Activated CD4-positive, alpha-beta T cell treated with anti-CD3 and anti-CD28 coated beads for 1 hour (primary cell): ENCODE measurements around the gene NFIA.

Source experiments
- DNase-seq: peaks from one replicate; pipeline ENCODE4 v3.0.0-alpha.2; 2020

NFIA gene

DNA sequence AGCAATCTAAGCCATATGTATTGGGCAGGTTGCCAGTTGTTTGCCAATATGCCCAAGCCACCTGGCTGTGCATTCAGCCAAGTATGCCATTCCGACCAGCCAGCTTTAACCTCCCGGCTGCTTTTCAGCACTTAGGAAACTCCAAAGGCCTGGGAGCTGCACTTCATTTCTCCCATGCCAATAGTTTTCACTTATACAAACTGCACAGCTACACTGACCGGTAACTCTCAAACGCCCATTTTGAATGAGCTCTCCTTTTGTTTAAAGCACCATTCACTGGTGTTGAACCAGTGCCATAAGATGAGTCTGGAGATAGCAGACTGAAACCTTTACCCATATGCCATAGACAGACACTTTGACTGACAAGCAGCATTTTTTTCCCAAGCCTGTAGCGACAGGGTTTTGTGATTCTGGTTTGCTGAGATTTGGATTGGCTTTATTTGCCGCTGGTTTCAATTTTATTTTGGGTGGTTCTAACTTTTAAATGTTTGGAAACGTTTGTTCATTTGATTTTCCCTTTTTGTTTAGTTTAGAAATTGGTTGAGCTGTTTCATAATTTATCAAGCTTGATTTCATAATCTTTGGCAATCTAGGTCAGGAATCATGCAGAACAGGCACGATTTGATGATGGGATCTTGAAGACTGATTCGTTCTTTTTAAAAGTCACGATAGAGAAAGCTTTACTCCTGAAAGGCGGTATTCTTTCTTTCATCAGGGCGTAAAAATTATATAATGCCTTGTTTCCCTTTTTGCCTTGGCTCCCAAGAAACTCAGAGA lies 144.6 kb downstream of the NFIA start:
- no peak for DNase-seq

DNA sequence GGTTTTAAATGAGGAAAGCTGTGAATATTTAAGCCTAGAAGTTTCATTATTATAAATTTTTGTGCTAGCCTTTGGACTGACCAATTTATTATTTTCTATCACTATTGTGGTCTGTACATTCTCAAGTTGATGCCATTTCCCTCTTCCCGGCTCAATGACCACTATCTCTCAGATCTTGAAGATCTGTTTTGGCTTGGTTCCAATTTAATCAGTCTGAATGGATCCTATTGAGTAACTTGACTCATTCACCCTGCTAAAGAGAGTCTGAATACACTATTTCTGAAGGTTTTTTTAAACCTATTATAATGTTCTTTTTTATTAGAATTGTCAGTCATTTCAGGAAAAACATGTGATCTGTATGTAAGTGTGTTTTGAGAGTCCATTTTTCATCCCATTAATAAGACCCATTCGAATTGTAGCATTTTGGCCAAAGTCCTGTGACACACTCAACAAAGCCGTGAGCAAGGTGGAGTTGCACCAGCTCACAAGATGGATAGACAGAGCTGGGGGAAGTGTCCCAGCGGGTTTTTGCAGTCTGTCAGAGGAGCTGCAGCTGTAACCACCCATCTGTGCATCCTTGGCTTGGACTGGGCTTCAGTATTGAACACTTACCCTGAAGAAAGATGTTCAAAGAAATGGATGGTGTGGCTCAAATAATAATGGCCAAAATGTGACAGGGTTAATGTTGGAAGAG lies 145.6 kb downstream of the NFIA start:
- no peak for DNase-seq

DNA sequence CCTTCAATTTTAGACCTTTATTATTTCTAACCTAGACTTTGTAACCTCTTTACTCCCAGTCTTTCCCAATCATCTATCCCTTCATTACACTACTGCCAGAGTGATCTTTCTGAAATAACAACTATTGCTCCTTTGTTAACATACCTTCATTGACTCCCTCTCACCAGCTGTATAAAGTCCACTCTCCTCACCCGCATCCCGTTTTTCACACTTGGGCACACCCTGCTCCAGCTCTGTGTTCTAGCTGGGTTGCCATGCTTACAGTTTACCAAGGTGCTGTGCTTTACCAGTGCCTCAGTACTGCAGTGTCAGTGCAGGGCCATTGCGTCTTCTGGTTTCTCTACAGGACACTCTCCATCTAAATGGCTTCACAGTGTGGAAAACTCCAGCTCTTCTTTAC lies 148.2 kb downstream of the NFIA start:
- no peak for DNase-seq

DNA sequence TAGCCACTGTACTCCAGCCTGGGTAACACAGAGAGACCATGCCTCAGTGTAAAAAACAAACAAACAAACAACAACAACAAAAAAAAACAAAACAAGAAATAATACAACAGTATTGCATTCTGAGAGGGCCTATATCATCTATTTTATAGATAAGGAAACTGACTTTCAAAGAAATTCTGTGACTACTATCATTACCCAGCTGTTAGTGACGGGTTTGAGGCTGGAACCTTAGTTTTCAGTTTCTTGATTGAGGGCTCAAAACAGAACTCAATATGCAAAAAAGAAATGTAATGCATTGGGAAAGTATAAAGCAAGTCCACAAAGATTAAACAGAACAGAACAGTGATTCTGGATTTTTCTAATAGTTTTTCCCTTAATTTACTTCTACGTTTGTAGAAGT lies 149.4 kb downstream of the NFIA start:
- no peak for DNase-seq

DNA sequence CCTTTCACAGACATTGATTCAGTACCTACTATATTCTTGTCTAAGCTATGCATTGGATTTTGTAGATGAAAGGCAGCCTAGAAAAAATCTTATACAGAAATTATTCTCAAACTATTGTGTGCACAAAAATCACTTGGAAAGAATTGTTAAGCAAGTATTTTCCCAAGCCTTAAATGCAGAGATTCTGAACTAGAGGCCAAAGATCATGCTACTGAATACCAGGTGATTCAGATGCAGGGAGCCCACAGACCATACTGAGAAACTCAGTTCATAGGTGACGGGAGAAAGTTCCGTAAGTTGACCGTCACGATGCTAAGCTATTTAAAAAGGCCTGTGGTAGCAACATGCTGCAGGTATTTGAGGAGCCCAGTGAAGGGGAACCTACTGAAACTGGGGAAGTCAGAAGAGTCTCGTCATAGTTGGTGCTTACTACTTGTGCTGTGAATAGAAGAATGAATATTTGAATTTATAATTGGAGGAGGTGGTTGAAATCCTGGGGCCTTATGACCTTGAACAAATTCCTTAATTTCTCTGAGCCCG lies 150.8 kb downstream of the NFIA start:
- DNase-seq: no peak

DNA sequence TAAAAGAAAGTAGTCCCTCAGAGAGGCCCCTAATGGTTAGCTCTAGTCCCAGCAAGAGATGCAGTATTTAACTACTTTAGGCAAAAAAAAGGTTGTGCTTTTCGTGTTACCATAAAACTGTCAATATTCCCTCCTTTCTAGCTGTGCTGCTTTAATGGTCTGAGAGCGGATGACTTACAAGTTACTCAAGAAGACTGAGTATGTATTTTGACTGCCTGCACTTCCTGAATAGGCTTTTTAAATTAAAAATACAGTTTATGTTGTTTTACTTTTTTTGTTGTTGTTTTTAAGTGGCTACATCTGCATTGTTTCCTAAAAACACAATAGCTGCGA lies 152.2 kb downstream of the NFIA start:
- DNase-seq: no peak

DNA sequence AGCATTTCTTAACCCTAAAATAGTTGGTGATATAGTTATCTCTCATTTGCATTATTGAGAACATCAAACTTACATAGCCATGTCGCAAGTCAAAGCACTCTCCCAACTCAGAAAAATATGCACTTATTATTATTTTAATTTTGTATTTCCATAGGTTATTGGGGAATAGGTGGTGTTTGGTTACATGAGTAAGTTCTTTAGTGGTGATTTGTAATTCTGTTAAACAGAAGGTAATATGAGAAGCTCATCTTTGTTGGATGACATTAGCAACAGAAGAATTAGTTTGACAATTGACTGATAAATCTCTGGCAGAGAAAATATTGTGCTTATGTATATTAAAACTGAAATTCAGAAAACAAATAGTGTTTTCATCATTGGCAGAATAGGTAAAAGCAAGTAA lies 154.8 kb downstream of the NFIA start:
- DNase-seq: no peak

DNA sequence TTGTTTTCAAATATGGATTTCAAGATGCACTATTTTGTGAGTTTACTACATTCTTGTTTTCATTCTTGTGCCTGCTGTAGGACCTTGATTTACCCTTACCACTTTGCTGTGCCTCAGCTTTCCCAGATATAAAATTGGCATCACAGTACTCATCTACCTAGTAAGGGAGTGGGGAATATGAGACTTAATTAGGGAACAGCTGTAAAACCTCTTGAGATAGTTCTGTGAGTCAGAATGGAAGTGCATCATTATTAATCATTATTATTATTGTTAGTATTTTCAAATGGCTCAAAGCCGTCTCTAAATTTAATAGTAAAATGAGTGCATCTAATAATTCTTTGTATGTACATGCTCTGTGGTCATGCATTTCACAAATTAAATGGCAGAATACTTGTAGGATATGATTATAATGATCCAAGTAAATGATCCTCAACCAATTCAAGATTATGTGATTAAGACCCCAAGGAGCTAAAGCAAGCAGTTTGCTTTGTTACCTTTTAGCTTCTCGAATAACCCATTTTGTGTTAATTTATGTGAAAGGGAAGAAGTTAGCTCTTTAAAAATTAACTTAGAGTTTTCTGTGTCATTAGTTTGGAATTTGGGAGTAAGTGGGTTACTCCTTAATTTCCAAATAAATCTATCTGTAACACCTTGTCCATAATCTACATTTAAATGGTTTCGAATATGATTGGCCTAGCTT lies 155.4 kb downstream of the NFIA start:
- no peak for DNase-seq

DNA sequence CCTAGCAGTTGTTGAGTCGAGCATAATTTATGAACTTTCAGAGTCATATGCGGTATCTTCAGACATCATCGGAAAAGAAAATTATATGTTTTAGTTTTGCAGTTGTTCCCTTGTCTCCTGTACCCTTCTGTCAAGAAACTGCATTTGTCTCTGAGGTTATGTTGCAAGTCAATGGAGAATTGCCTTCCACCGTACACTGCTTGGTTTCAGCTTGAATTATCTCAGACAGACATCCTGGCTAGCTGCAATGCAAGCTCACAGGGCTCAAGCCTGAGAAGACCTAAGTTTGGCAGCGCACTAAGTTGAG lies 156.0 kb downstream of the NFIA start:
- DNase-seq: no peak

DNA sequence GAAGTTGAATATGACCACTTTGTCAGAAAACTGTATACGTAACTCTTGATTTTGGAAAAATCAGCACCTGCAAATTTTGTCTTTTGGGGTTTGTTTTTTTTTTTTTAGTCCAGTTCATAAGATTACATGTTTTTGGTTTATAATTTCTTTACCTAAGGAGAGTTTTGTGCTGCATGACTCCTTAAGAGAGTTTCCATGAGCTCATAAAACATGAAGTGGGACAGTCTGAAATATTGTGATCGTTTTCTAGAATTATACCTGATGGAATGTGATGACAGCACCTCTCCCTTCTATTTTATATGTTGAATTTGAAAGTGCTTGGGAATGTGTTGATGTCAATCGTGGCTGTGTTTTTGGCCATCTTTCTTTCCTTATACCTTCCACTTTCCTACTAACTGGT lies 158.5 kb downstream of the NFIA start:
- DNase-seq: no peak

DNA sequence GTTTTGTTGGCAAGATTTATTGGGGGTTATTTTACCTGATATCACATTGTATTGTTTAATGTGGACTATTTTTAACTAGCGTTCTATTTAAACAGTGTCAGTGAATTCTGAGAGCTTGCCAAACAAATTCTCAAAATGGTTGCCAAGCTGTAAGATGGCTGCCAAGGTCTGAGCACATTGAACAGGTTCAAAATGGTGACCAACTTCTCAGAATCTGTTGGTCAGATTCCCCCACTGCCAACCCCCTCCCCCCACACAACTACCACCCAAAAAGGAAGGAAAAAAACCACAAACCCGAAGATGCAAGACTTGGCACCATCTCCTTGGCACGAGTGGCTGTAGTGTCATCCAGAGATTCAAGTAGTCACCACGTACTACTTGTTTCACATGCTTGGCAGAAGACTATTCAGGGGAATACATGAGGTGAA lies 159.1 kb downstream of the NFIA start:
- no peak for DNase-seq

DNA sequence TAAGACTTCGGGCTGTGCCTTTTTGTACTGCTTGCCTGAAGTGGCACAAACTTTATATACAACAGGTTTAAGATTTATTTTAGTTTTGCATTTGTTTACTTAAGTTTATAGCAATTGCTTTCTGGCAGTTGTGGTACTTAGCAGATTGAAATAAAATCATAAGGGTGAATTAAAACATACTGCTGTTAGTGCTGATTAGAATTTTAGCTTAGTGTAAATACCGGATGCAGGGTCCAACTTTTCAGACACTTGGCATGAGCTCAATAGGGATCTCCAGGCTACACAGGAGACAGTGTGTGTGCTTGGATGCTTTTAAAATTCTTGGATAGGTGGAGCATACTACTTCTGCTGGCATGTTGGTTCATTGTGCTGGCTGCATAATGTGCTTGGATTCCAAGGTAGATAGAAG lies 159.6 kb downstream of the NFIA start:
- no peak for DNase-seq

DNA sequence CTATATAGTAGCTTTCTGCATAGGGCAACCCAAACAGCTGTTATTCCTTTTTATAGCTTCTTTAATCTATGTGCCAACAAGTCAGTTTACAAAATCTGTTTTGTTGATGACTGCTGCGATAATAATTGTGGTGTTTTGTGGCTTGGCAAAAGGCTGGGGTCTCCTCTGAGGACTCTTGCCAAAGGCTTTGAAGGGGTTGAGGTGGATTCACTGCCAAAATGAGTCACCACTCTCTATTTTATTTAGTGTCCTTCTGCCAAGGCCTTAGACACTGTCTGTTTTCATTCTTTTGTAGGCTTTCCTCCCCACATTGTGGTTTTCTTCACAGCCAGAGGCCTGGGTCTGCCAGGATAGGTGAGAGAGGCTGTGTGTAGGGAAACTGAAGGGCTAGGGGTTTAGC lies 161.8 kb downstream of the NFIA start:
- no peak for DNase-seq

DNA sequence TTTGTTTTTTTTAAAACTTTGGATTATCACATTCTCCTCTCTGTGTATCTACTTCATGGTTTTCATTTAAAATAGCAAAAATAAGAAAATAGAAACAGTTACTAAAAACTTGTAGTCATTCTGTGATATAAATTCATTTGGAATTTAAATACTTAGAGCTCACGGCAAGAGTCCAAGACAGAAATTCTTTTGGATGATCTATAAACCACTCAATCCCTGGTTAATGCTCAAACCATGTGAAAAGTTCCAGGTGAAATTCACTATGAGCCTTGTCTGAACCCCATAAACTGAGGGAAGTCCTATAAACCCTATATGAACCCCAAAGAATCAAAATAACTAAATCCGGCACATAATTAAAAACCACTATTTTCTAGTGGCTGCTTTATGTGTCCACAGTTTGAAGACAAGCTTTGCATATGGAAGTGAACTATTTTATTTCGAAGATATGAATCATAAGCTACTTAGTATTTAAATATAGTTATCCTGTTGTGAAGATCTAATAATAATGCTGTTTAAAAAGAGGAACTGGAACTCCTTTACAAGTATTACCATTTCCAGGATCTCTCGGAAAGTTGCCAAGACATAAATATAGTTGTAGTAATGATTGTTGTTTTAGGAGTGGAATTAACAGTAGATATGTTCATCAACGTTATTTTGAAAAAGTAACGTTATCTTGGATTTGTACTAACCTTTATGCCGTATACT lies 163.5 kb downstream of the NFIA start:
- no peak for DNase-seq

DNA sequence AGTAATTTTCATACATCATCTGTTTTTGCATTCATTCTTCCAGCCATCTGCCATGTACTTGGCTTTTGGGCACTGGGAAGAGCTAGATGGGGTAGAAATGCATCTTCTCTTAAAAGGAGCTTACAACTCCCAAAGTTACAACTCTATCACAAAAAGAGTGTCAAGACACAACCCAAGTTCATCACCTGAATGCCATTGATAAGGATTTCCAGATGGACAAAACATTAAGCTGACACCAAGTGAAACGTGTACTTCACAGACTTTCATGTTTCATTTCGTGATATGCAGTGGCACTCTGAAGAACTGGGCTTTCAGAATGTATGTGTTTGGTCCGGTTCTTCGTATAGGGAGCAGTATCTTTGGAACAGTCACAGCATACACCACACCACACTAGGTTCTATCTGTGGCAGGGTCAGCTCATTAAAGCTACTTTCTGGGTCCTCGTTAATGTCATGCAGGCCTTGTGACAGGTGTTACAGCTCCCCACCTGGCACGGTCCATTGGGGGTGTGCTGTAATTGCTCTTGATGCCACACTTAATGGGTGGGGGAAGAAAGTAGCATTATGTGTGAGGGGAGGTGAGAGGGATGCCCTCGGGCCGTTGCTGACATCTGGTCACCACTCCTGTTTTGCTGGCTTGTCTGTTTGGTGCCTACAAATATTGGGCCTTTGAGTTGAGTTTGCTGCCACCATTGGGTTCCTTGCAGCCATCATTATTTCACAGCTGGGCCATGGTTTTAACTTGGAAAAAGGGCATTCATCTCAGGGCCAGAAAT lies 164.9 kb downstream of the NFIA start:
- no peak for DNase-seq

DNA sequence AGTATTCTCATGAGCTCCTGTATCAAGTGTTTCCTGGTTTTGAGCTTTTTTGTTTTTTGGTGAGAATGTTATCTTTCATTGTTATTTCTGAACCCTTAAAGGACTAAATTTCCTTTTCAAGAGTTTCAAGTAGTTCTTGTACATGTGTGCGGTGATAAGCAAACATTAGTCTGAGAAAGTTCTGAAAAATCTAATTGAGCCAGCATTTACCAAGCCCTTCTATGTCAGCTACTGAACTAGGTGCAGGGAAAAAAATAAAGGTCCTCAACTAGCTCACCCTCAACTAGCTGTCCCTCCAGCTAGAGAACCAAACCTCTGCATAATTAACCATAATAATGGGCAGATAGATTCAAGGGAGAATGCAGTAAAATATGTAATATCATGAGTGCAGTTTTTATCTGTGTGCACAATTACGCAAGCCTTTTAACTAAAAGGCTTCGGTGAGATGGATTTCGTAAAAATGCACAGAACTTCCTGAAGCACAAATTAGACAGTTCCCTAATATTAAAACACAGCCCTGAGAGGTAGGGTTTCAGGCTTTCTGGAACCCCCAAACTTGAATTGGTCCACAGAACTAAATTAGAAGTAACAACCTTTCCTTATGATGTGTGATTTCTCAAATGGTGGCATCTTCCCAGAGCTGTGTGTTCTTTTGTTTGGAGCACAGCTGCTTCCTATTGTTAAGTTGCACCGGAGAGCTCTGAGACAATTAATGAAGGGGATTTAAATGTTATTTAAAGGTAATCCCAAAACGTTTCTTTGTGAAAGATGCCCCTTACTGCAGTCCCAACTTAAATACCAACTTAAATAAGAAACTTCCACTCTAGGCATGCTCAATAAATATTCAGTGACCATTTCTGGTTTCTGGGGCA lies 165.8 kb downstream of the NFIA start:
- no peak for DNase-seq

DNA sequence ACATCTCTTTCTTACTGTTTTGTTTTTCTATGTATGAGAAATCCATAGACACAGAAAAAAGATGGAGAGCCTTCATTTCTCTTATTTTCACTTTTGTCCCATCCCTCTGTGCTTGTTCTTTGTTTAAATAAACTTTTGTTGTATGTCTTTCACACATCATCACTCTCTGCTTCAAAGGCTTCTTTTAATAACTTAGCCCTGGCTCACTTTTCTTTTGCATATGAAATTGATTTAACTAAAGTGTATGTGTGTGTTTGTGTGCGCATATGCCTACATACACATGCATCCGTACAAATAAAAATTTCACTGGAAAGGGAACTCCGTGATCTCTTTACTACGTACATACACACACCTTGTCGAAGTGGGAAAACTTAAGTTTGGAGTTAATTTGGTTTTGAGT lies 168.6 kb downstream of the NFIA start:
- no peak for DNase-seq

DNA sequence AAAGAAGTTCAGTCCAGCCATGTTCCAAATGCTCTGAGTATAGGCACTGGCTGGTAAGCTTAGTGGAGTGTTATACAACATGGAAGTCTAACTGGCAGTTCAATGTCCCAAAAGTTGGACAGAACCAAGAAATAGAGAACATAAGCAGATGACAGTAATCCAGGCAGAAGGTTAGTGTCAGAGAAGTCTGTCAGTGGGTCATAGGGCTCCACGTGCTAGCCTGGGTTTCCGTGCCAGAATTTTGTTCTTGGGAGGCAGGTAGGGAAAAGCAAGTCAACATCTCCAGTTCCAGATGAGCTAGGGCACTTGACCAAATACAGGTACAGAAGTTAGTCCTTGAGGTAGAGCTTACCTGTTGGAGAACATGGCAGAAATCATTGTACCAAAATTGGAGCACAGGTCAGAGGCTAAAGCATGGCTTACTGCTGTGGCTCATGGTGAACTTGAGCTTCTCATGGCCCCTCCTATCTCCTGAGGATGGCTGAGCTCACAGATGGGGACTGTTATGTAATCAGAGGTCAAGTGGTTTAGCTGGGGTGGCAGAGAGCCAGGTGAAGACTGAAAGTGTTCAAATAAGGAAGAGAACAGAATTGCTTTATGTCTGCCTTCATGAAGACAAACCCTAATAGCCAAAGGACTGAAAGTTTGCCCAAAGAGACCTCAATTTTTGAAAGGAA lies 170.8 kb downstream of the NFIA start:
- DNase-seq: no peak

DNA sequence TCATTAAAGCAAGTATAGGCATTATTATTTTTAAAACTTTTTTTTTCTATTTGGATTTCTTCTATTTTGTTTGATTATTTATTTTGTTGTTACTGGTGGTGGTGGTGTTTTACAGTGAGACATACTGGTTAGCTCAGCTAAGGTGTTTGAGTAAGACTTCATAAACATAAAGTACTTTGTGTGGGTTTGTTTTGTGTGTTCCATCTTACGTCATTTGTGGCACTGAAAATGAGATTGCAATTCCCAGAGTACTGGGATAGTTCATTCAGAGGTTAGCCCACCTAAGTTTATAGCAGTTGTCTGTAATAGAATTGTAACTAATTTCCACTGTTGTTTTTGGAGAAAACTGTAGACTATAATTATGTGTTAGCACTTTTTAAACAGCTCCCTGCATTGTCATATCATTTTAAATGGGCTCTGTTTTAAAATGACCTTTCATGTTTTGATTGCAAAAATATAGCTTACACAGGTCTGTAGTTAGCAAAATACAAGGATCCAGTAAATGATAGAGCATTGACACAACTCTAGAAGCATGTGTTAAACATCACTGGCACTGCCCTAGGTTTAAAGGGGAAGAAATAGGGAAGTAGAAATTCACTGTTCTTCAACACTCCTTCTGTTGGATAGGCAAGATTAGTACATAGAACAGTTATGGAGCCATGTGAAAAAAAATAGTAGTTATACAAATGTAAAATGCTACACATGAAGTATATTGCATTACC lies 171.7 kb downstream of the NFIA start:
- no peak for DNase-seq

DNA sequence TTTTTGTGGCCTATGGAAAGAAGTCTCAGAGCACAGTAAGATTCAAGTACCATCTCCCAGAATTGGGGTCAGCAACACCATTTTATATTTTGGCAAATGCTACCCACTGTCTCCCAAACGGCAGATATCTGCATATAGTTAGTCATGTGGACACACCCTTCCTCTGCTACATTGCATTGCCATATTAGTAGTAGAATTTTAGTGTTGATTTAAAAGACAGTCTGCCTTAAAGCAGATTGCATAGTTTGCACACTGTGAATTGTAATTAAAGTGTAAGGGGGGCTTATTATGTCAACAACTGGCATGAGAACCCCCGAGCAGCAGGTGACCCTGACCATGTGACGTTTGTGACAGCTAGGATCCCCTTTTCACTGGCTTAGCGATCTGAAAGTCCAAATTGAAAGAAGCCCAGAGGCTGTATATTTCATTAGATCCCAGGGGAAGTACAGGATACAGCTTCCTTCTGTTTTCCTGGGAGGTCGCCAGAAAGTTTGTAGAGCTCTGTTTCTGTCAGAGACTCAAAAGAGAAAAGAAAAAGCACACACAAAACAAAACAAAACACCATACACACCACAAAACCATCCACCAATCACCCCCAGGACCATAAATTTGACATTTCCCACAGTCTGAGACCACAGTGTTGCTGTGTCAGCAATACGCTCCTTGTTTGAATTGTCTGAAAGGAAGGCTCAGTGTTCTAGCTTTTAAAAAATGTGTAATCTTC lies 172.4 kb downstream of the NFIA start:
- no peak for DNase-seq
